Heart left ventricle (tissue), 16 donors: ENCODE measurements around the gene TNIK. TPM values are rescaled to one million over a fixed set of nuclear protein-coding genes. Genes with fewer than 3 reads are reported as not detected.

Experiments
- ATAC-seq, 4 donors: fragments of 200-7000 bp; cut with Tn5 transposase; one replicate each; pipeline ENCODE4 v1.9.1; 2020 to 2022; ENCODE audit warnings: moderate library complexity in 4 of 4, mild to moderate bottlenecking in 3 of 4, moderate number of reproducible peaks in 1 of 4
- DNase-seq, 5 donors: peaks; one replicate each; pipeline ENCODE4 v3.0.0-alpha.2; 2020
- H3K27ac ChIP-seq, 12 donors: fragments of 200-600 bp; sonication (generic) in 4 of 12; one replicate each; pipeline versions ENCODE4 v1.5.0 to v1.8.0; 2016 to 2022; ENCODE audit warnings: mild to moderate bottlenecking in 2 of 12
- H3K27me3 ChIP-seq, 9 donors: fragments of 200-600 bp; sonication (generic) in 2 of 9; one replicate each; pipeline versions ENCODE4 v1.5.1 to v1.8.0; 2016 to 2022; ENCODE audit warnings: mild to moderate bottlenecking in 3 of 9
- H3K36me3 ChIP-seq, 9 donors: fragments of 200-600 bp; sonication (generic) in 2 of 9; one replicate each; pipeline versions ENCODE4 v1.5.0 to v1.8.0; 2018 to 2022; ENCODE audit warnings: mild to moderate bottlenecking in 2 of 9
- H3K4me1 ChIP-seq, 12 donors: fragments of 200-600 bp; sonication (generic) in 4 of 12; one replicate each; pipeline versions ENCODE4 v1.5.0 to v1.8.0; 2016 to 2022; ENCODE audit warnings: mild to moderate bottlenecking in 3 of 12
- H3K4me3 ChIP-seq, 12 donors: fragments of 200-600 bp; sonication (generic) in 4 of 12; one replicate each; pipeline versions ENCODE4 v1.5.0 to v1.8.0; 2017 to 2022; ENCODE audit warnings: mild to moderate bottlenecking in 9 of 12, moderate library complexity in 4 of 12
- H3K9me3 ChIP-seq, 12 donors: fragments of 200-600 bp; sonication (generic) in 4 of 12; one replicate each; pipeline versions ENCODE4 v1.5.0 to v1.8.0; 2016 to 2022; ENCODE audit warnings: mild to moderate bottlenecking in 1 of 12
- CTCF ChIP-seq, 12 donors: fragments of 200-600 bp; sonication (generic) in 4 of 12; IDR thresholded peaks; one replicate each; pipeline versions ENCODE4 v1.5.0 to v1.8.0; 2018 to 2022; ENCODE audit warnings: antibody characterized with exemption in 12 of 12, mild to moderate bottlenecking in 5 of 12
- POLR2A ChIP-seq, 2 donors: fragments of 450-650 bp; IDR thresholded peaks; one replicate each; pipeline ENCODE4 v1.6.1; 2017; ENCODE audit warnings: antibody characterized with exemption in 2 of 2, mild to moderate bottlenecking in 2 of 2, moderate library complexity in 2 of 2
- WGBS, 4 donors: extraction: QIAGEN DNeasy Blood & Tissue Kit in 2 of 4; methylation state at CpG; one replicate each; pipeline versions ENCODE4 v1.1.5 to v1.1.7; 2013 to 2018; 5-methylcytosine and 5-hydroxymethylcytosine counted together
- intact Hi-C, 10 donors: fragments of 100-400 bp; cut with DNase I; formaldehyde crosslinking; loops; one replicate each; pipeline versions ENCODE4 v1.11.1 to v1.14.2; 2022
- polyA plus RNA-seq, 2 donors: library from polyadenylated mRNA; stranded (reverse); fragments of 200-250 nt; gene quantifications; one replicate each; pipeline ENCODE4 v1.2.3, GENCODE V29; 2013
- total RNA-seq, 9 donors: library from RNA; depleted of rRNA in 2 of 9; stranded (reverse); fragments of >200 nt in 2 of 9; fragmentation: NEBNext Ultra II Directional in 3 of 9; extraction: Animal tissue kit (Norgen Biotek cat#: 25700) in 3 of 9; gene quantifications; one replicate each; pipeline versions ENCODE4 v1.1.0 to v1.2.4, GENCODE V29; 2016 to 2023
- donor health status: ischemic (EF 13 %, LVEDD 7.1; RV severe dilation, severe dysfunction).
- donor health status: healthy with polysubstance abuse.
- donor health status: DM: no; HTN: yes; CAD: no.
- donor health status: DM: no; HTN: no; CAD: no.
- donor health status: ischemic (EF 25% LVEDD 6.9; RV normal size, moderate dysfunction).
- donor health status: ischemic (EF 25% LVEDD 5.7; RV mildly dilated, moderate dysfunction).
- donor health status: healthy.
- donor health status: DM: yes; HTN: yes; CAD: no.
- donor health status: ischemic (EF 35%, LVEDD 5.7; RV mildly dilated, moderate dysfunction).
- donor health status: nonischemic (EF 11% LVEDD 7.7; RV severe dilation, severe dysfunction).
- donor health status: DM: yes; HTN: yes; CAD: no.
- donor health status: PGD.
- donor health status: ischemic (EF 29% LVEDD 5.4; RV normal size, mild dysfunction).
- donor health status: nonischemic (EF 23%, LVEDD 6.1; RV moderate dilation, normal function).

Gene TNIK
- total and polyA plus RNA-seq, 11 donors = 12.3 to 51.6 (median 32.4) TPM

DNA sequence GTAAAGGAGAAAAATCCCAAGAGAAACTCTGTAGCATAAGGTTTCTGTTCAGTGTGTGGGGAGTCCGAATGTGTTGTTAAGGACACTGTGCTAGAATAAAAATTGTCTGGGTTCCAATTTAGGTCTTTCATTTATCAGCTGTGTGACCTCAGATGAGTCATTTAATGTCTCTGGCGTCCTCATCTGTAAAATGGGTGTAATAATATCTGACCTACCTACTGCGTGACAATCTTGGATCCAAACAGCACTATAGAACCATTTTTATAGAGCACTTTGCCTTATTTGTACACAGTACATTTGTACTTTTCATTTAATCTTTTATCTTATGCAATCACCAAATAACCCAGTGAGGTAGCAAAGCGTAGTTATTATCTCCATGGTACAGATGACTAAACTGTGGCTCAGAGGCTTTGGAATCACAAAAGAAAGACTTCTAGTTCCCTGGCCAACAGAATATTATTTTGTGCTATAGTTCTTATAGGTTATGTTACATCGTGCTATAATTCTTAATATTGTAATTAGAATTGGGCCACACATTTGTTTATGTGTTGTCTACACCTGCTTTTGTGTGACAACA is 46.6 kb upstream of the TNIK start:
- TF ChIP-seq POLR2A (IDR thresholded peaks at IDR 0.05) (no peak), CTCF (IDR thresholded peaks at IDR 0.05) (no peak)
- Histone ChIP-seq H3K9me3 (peaks cover 0 to 8% (median 0%) of the 10 kb centered on the region in 12 donors), H3K4me1 (no peaks in the 10 kb centered on the region), H3K4me3 (no peak overlapping the region), H3K36me3 (no peaks in the 10 kb centered on the region), H3K27ac (no peak overlapping the region), H3K27me3 (no peaks in the 10 kb centered on the region)
- intact Hi-C loops = no loop called here
- 85 to 89% (median 87%) methylated on average over 5 of the region's 5 CpGs for WGBS, 4 donors
- DNase-seq = no peak
- ATAC-seq = no peak

DNA sequence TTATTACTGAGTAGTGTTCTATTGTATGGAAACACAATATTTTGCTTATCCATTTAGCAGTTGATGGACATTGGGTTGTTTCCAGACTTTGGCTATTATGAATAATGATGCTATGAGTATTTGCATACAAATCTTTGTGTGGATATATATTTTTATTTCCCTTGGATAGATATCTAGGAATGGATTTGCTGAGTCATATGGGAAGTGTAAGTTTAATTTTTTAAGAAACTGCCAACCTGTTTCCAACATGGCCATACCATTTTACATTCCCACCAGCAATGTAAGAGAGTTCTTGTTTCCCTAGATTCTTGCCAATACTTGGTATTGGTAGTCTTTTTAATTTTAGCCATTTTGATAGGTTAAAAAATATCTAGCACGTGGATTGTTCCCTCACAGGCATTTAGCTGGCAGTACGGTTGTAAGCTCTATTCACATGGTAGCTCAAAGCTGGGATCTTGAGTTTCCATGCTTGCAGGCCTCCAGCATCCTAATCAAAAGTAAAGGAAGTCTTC is 45.7 kb upstream of the TNIK start:
- H3K36me3 ChIP-seq = no peaks in the 10 kb centered on the region
- no peak for ATAC-seq
- H3K9me3 ChIP-seq = peaks cover 0 to 8% (median 0%) of the 10 kb centered on the region in 12 donors
- WGBS, 4 donors = 86 to 92% (median 91%) methylated on average over 2 of the region's 2 CpGs
- TF ChIP-seq CTCF (IDR thresholded peaks at IDR 0.05) = no peak
- no peak for TF ChIP-seq POLR2A (IDR thresholded peaks at IDR 0.05)
- H3K27me3 ChIP-seq = no peaks in the 10 kb centered on the region
- DNase-seq = no peak
- no peak overlapping the region for H3K27ac ChIP-seq
- intact Hi-C loops = no loop called here
- H3K4me3 ChIP-seq = no peak overlapping the region
- no peaks in the 10 kb centered on the region for H3K4me1 ChIP-seq

DNA sequence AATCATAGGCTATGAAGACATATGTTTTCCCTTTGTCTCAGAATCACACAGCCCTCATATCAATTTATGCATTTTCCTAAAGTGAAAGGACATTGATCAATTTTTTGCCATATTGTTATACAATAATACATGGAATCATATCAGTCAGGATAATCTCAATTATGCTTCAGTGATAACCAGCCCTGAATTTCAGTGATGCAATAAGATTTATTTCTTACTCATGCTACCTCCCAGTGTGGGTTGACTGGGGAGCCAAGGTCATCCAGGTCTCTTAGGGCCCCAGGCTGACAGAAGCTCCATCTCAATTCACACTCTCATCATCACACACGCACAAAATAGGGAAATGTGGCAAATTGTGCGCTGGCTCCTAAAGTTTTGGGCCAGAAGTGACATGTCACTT is 44.2 kb upstream of the TNIK start:
- H3K36me3 ChIP-seq = no peaks in the 10 kb centered on the region
- no peak overlapping the region for H3K4me3 ChIP-seq
- peaks cover 0 to 8% (median 0%) of the 10 kb centered on the region in 12 donors for H3K9me3 ChIP-seq
- no peak for TF ChIP-seq POLR2A (IDR thresholded peaks at IDR 0.05)
- no peak for TF ChIP-seq CTCF (IDR thresholded peaks at IDR 0.05)
- ATAC-seq = no peak
- no peak overlapping the region for H3K27ac ChIP-seq
- DNase-seq = no peak
- H3K27me3 ChIP-seq = no peaks in the 10 kb centered on the region
- WGBS, 4 donors = 48 to 95% (median 83%) methylated on average over 2 of the region's 2 CpGs
- intact Hi-C loops = no loop called here
- H3K4me1 ChIP-seq = no peaks in the 10 kb centered on the region

- Histone ChIP-seq H3K27ac (no peak overlapping the region), H3K27me3 (no peaks in the 10 kb centered on the region), H3K4me3 (no peak overlapping the region), H3K4me1 (no peaks in the 10 kb centered on the region), H3K36me3 (no peaks in the 10 kb centered on the region), H3K9me3 (peaks cover 0 to 8% (median 0%) of the 10 kb centered on the region in 12 donors)
- 55 to 86% (median 80%) methylated on average over 1 of the region's 1 CpG for WGBS, 4 donors
- TF ChIP-seq POLR2A (IDR thresholded peaks at IDR 0.05) (no peak), CTCF (IDR thresholded peaks at IDR 0.05) (no peak)
- intact Hi-C loops = no loop called here
- no peak for DNase-seq
- no peak for ATAC-seq
Measured at GRCh38 chr3:171503817-171504216, 43.6 kb upstream of the TNIK start.
